HL-60 (cell line): ENCODE measurements around the gene ERVH48-1.

Experiments used
- CTCF ChIP-seq: IDR thresholded peaks from one replicate; pipeline ENCODE4 v1.5.1; 2011; ENCODE audit warnings: low read length, control low read depth, inconsistent platforms; ENCODE audit not compliant: insufficient read depth
- GABPA ChIP-seq: IDR thresholded peaks from 2 replicates; pipeline ENCODE4 v1.6.1; 2012; ENCODE audit warnings: low read depth
- POLR2AphosphoS5 ChIP-seq: IDR thresholded peaks from 2 replicates; pipeline ENCODE4 v1.6.1; 2012; ENCODE audit warnings: low read depth
- REST ChIP-seq: IDR thresholded peaks from 2 replicates; pipeline ENCODE4 v1.6.1; 2012; ENCODE audit warnings: low read depth; ENCODE audit not compliant: insufficient replicate concordance
- SPI1 ChIP-seq: IDR thresholded peaks from 2 replicates; pipeline ENCODE4 v1.6.1; 2012; ENCODE audit warnings: low read depth, mild to moderate bottlenecking, borderline replicate concordance

- TF ChIP-seq CTCF (no peak), POLR2AphosphoS5 (no peak), REST (no peak), SPI1 (no peak), GABPA (no peak)
Observed at GRCh38 chr21:42964546-42965210, 39.2 kb upstream of the ERVH48-1 start.
